Measurements from ENCODE around the gene C13orf42.

DNA sequence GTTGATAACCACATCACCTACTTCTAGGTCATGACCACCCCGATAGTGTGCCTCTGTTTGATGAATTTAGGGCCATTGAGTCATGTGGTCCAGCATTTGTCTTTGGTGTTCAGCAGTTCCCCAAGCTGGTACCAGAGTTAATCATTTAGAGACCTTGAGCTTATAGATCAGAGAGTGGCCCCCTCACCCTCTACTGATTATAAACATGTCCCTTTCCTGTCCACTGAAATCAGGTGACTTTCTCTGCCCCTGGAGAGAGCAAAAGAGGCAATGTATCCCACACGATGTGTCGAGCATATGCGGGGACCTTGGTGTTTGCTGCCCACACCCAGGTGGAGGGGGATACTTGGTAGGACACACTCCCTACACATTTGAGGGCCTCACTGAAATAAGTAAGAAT lies 46.3 kb downstream of the C13orf42 start:
- no peak for TF ChIP-seq CTCF (IDR thresholded peaks at IDR 0.05; ENCODE audit: extremely low read depth in 1 of 2, insufficient read depth in 1 of 2, low read depth in 1 of 2, low read length in 2 of 2)
- TF ChIP-seq EZH2 (IDR thresholded peaks at IDR 0.05; ENCODE audit: borderline replicate concordance, low read depth, low read length, severe bottlenecking), result no peak
- TF ChIP-seq POLR2A (IDR thresholded peaks at IDR 0.05; ENCODE audit: low read depth, low read length), result no peak
- no peak for TF ChIP-seq MAX (IDR thresholded peaks at IDR 0.05; ENCODE audit: insufficient read depth, insufficient read length)
